Measurements from ENCODE around the gene COQ6. TPM values are rescaled to one million over a fixed set of nuclear protein-coding genes. Genes with fewer than 3 reads are reported as not detected.
A peak's percentile ranks its signal among the peaks of the same experiment; 100 is the strongest.
"Not testable (repeated sequence)": the region's sequence is repeated elsewhere in the genome, so short reads cannot be mapped to it uniquely, and the experiment has no call there.

COQ6 gene
- total RNA-seq, 2 donors from 2014 or later = 20.4 to 21.9 TPM

DNA sequence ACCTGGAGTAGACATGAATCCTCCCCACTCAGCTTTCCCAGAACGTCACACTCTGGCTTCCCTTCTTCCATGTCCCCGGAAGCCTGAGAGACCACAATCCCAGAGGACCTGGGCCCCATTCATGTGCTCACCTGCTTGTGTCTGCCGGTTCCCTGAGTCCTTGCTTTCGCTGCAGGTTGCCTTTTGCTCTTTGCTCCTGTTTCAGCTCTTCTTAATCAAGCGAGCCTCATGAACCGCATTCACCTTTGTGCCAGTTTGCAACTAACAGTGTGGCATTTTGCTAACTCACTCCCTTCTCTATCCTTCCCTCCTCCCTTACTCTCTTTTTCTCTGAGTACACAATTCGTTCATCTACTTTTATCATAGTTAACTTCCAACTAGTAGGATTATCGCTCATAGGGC lies 45.9 kb downstream of the COQ6 start:
- H3K27me3 Mint-ChIP-seq (ENCODE audit: low read depth) = no peaks in the 10 kb centered on the region
- H3K4me1 Mint-ChIP-seq (ENCODE audit: low read depth) = no peaks in the 10 kb centered on the region
- H3K4me3 Mint-ChIP-seq = no peak overlapping the region
- H3K36me3 Mint-ChIP-seq (ENCODE audit: insufficient read depth in 2 of 2) = no peaks in the 10 kb centered on the region
- no peaks in the 10 kb centered on the region for H3K9me3 Mint-ChIP-seq
- DNase-seq (no peak), ATAC-seq (replicated peaks in 1 of 2) (no peak)
- no peak overlapping the region for H3K27ac Mint-ChIP-seq

GRCh38 chr14:73996731-73997107 lies 46.6 kb downstream of the COQ6 start:
- no peaks in the 10 kb centered on the region for H3K36me3 Mint-ChIP-seq (ENCODE audit: insufficient read depth in 2 of 2)
- H3K4me3 Mint-ChIP-seq = no peak overlapping the region
- ATAC-seq (replicated peaks in 1 of 2) (no peak), DNase-seq (no peak)
- H3K27ac Mint-ChIP-seq = no peak overlapping the region
- no peaks in the 10 kb centered on the region for H3K27me3 Mint-ChIP-seq (ENCODE audit: low read depth)
- H3K4me1 Mint-ChIP-seq (ENCODE audit: low read depth) = no peaks in the 10 kb centered on the region
- no peaks in the 10 kb centered on the region for H3K9me3 Mint-ChIP-seq

DNA sequence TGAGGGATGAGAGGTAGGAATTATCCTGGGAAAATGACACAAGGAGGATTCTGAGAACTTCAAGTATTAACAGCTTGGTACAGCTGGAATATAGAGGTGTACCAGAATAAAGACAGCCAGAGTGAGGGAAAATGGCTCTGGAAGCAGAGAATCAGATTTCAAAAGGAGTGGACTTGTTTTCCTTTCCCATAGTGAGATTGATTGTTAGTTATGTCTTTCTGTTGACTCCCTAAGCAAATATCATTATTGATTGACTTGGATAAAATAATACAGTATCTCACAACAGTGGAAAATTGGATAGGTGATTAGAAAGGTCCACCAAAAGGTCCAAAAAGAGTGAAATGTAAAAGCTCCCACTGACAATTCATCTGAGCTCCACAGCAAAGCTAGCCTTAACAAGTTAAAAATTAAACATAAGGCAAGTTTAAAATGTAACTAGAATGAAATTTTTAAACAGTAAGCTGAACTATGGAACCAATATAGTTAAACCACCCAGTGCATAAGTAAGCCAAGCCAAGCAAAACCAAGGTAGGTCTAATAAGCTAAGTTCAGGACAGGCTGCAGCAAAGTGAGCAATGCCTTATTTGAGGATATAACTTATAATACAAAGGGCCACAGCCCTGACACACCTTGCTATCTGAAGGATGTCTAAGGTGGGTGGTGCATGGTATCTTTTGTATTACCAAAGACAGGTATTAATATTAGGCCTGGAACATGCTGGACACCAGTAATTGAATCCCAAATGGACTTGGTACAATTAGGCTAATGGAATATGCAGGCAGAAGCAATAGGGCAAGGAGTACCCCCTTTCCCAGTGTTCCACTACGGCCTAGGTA lies 47.2 kb downstream of the COQ6 start:
- Mint-ChIP-seq H3K4me1 (ENCODE audit: low read depth) (no peaks in the 10 kb centered on the region), H3K27ac (no peak overlapping the region), H3K36me3 (ENCODE audit: insufficient read depth in 2 of 2) (no peaks in the 10 kb centered on the region), H3K27me3 (ENCODE audit: low read depth) (no peaks in the 10 kb centered on the region), H3K9me3 (no peaks in the 10 kb centered on the region), H3K4me3 (no peak overlapping the region)
- DNase-seq (no peak), ATAC-seq (replicated peaks in 1 of 2) (no peak)

DNA sequence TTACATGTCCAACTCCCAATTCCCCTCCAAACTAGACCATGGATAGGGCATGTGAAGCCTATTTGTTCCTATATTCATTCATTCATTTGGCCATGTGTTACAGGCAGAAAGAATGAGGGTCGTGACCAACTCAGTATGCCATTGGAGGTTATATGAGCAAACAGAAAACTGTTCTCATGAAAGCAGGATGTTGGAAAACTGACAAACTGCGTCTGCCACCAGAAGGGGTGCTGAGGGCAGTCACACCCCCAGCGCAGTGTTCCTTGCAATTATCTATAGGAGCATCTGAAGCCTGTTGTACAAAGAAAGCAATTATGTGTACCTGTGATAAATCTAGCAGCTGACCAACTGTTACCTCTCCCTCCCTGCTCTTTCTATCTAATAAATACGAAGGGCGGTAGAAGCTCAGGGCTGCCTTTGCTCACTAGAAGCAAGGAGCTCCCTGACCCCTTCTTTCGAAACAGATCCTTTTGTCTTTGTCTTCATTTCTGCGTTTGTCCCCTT lies 47.9 kb downstream of the COQ6 start:
- Mint-ChIP-seq H3K9me3 (no peaks in the 10 kb centered on the region), H3K36me3 (ENCODE audit: insufficient read depth in 2 of 2) (no peaks in the 10 kb centered on the region), H3K27me3 (ENCODE audit: low read depth) (no peaks in the 10 kb centered on the region), H3K27ac (no peak overlapping the region), H3K4me1 (ENCODE audit: low read depth) (no peaks in the 10 kb centered on the region), H3K4me3 (no peak overlapping the region)
- ATAC-seq (replicated peaks in 1 of 2) (no peak), DNase-seq (no peak)

DNA sequence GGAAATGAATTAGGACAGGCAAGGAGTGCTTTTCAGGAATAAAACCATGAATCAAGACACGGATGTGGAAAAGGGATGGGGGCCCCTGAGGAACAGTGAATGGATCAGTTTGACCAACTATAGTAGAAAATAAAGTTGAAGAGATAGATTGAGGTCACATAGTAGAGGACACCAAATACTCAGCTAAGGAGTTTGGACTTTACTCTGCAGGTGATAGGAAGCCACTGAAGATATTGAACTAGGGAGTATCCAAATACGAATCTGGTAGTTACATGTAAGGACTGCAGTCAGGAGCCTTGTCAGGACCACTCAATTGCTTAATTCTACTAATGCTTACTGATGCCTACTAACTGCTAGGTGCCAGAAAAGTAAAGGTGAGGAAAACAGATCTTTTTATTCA lies 48.6 kb downstream of the COQ6 start:
- no peaks in the 10 kb centered on the region for H3K9me3 Mint-ChIP-seq
- no peaks in the 10 kb centered on the region for H3K4me1 Mint-ChIP-seq (ENCODE audit: low read depth)
- H3K27ac Mint-ChIP-seq = peak overlapping the region; percentile 12
- ATAC-seq (replicated peaks in 1 of 2) (no peak), DNase-seq (no peak)
- no peaks in the 10 kb centered on the region for H3K36me3 Mint-ChIP-seq (ENCODE audit: insufficient read depth in 2 of 2)
- H3K27me3 Mint-ChIP-seq (ENCODE audit: low read depth) = no peaks in the 10 kb centered on the region
- no peak overlapping the region for H3K4me3 Mint-ChIP-seq

- H3K9me3 Mint-ChIP-seq; H3K36me3 Mint-ChIP-seq (ENCODE audit: insufficient read depth in 2 of 2); H3K4me1 Mint-ChIP-seq (ENCODE audit: low read depth); H3K27ac Mint-ChIP-seq; H3K27me3 Mint-ChIP-seq (ENCODE audit: low read depth); DNase-seq; H3K4me3 Mint-ChIP-seq; ATAC-seq (replicated peaks in 1 of 2): not testable (repeated sequence)
Observed at GRCh38 chr14:74005664-74006063, 55.6 kb downstream of the COQ6 start.

DNA sequence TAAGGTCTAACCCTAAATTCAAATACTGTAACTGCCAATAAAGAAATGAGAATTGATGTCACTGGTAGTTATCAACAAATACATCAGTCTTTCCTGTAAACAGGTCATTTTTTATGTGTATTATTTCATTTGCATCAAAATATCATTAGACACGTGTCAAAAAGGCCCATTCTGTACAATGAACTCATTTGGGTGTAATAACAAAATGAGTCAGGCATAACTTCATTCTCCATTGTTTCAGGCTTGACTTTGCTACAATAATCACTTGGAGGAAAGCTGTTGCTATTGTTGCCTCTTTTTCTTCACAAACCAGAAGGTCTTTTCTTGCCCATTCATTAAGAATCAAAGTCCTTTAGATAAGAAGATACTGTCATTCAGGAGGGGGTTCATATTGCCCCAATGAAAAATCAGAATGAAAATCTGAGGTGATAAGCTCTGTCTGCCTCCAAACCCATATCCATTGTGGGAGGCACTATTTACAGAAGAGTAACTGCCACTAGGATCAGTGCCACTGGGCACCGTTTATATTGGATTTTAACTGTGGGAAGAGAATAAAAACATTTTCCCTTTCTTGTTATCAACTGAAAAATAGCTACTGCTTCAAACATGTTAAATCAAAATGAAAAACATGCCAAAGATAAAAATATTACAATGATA lies 58.9 kb downstream of the COQ6 start:
- no peaks in the 10 kb centered on the region for H3K36me3 Mint-ChIP-seq (ENCODE audit: insufficient read depth in 2 of 2)
- ATAC-seq (replicated peaks in 1 of 2) (no peak), DNase-seq (no peak)
- no peaks in the 10 kb centered on the region for H3K27me3 Mint-ChIP-seq (ENCODE audit: low read depth)
- no peaks in the 10 kb centered on the region for H3K9me3 Mint-ChIP-seq
- H3K27ac Mint-ChIP-seq = no peak overlapping the region
- no peak overlapping the region for H3K4me3 Mint-ChIP-seq
- H3K4me1 Mint-ChIP-seq (ENCODE audit: low read depth) = no peaks in the 10 kb centered on the region

Other genes starting within 250 kb of the COQ6 start
- 10 to 100 TPM; 38.1 to 47.5 TPM for gene PNMA1, start 235.9 kb upstream of the COQ6 start, total RNA-seq
- gene PTGR2, start 98.5 kb upstream of the COQ6 start, total RNA-seq = 1 to 10 TPM; 4.3 to 6.4 TPM
- gene ZNF410, start 63.4 kb upstream of the COQ6 start, total RNA-seq = 10 to 100 TPM; 81.9 to 90.6 TPM
- 1 to 10 TPM; 2.7 to 3.1 TPM for gene FAM161B, start 208 bp upstream of the COQ6 start, total RNA-seq
- 10 to 100 TPM; 10.9 to 11.7 TPM for gene ENTPD5, start 69.0 kb downstream of the COQ6 start, total RNA-seq
- 1 to 10 TPM; 1.4 to 2.1 TPM for gene BBOF1, start 69.0 kb downstream of the COQ6 start, total RNA-seq
- gene ALDH6A1, start 134.2 kb downstream of the COQ6 start, total RNA-seq = 10 to 100 TPM; 31.5 to 46.8 TPM
- gene LIN52, start 134.7 kb downstream of the COQ6 start, total RNA-seq = 10 to 100 TPM; 15.7 to 18.4 TPM